Erythroblast (primary cell): ENCODE results near the gene SEPTIN8.
A peak's percentile ranks its signal among the peaks of the same experiment; 100 is the strongest.

ENCODE experiments used
- DNase-seq, 2 experiments: peaks; one replicate each; lab custom pipeline; 2025; lab: John Stamatoyannopoulos, UW
- GATA1 ChIP-seq: IDR thresholded peaks from 2 replicates; pipeline ENCODE4 v1.6.1; 2011; ENCODE audit warnings: low read depth, mild to moderate bottlenecking, control low read depth, low read length, moderate library complexity
- POLR2A ChIP-seq: IDR thresholded peaks from 2 replicates; pipeline ENCODE4 v1.6.1; 2011; ENCODE audit warnings: mild to moderate bottlenecking, low read length

The SEPTIN8 gene, protein sequence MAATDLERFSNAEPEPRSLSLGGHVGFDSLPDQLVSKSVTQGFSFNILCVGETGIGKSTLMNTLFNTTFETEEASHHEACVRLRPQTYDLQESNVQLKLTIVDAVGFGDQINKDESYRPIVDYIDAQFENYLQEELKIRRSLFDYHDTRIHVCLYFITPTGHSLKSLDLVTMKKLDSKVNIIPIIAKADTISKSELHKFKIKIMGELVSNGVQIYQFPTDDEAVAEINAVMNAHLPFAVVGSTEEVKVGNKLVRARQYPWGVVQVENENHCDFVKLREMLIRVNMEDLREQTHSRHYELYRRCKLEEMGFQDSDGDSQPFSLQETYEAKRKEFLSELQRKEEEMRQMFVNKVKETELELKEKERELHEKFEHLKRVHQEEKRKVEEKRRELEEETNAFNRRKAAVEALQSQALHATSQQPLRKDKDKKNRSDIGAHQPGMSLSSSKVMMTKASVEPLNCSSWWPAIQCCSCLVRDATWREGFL

DNA sequence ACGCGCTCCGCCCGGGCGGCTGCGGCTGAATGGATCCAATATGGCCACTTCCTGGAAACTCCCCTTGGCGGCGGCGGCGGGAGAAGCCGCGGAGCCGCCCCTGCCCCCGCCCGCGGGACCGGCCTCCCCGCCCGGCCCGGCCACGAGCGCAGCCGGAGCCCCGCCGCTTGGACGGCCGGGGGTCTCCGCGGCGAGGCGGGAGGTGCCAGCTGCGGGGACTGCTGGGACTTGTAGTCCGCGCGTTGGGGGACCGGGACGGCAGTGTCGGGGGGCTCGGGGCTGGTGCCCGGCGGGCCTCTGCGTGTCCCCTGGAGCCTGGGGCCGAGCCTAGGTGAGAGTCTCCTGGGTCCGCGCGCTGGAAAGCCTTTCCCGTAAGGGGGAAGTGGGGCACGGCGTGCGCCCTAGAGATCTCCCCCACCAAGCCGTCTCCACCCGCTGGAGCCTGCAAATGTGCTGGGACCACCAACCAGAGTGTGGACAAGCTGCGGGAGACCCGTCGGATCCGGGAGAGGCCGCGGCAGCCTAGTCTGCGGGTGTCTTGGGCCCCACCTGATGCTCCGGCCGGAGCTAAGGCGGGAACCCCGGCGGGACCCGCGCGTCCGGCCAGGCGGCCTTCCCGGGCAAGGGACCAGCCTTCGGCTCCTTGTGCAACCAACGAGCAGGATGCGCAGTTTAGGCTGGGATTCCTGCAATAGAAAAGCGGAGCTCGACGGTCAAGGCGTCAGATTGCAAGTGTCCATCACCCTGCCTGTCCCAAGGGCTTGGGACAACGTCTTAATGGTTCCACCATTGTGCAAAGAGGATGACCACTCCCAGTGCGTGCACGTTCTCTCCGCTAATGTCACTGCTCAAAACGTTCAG lies at the start of gene SEPTIN8:
Gene SEPTIN8, minus strand, starts transcription at position 31 of the 861 bp plus-strand sequence. CDS start 102 bp downstream, outside the sequence.
- peak; percentile 67 to 78 for DNase-seq

DNA sequence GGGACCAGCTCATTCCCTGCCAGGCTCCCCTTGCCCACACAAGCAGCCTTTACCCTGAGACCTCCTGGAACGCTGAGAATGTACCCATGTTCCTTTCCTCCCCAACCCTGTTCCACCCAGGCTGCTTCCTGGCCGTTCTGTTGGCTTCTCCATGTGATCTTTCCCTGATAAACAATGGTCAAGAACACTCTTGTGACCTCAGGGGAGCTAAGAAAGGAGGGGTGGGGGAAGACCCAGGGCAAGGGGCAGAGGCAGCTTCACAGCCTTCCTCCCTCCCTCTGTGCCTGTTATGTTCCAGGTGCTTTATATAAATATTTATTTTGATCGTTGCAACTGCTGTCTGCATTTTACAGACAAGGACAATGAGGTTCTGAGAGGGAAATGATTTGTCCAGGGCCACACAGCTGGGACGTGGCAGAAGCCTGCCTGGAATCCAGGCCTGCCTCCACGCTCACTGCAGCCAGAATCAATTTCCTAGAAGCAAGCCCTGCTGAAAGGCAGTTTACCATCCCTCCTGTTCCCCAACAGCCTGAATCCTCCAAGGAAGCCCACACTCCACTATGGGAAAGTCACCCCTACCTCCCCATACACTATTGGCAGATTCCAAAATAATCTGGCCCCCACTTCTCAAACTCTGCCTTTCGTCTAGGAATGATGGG lies 49.5 kb upstream of the SEPTIN8 start:
- TF ChIP-seq GATA1: no peak
- no peak for DNase-seq

More for the DNA sequence above, at the start of gene SEPTIN8:
- no peak for TF ChIP-seq GATA1
- peak; percentile 18 for TF ChIP-seq POLR2A

DNA sequence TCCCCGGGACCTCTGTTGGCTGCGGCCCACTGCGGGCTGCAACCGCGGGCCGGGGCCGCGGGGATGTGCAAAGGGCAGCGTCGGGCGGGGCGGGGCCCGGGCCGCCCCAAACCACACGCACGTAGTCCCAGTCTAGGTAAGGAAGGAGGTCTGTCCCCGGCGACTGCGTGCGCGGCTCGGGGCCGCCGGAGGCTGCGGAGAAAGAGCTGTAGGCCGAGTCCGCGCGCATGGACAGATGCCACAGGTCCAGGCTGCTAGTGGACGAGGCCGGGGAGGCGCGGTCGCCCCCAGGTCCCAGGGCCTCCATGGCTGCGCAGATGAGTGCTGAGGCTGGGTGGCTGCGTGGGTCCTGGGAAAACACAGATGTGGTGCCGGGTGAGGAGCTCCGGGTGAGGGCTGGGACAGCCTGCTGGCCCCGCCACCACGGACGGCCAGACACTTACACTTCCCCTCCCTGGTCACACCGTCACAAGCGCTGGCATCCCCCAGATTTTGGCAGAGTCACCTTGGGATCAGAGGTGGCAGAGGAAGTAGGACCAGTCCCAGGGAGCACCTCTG lies 48.9 kb upstream of the SEPTIN8 start:
- no peak for DNase-seq
- TF ChIP-seq POLR2A (no peak), GATA1 (no peak)

DNA sequence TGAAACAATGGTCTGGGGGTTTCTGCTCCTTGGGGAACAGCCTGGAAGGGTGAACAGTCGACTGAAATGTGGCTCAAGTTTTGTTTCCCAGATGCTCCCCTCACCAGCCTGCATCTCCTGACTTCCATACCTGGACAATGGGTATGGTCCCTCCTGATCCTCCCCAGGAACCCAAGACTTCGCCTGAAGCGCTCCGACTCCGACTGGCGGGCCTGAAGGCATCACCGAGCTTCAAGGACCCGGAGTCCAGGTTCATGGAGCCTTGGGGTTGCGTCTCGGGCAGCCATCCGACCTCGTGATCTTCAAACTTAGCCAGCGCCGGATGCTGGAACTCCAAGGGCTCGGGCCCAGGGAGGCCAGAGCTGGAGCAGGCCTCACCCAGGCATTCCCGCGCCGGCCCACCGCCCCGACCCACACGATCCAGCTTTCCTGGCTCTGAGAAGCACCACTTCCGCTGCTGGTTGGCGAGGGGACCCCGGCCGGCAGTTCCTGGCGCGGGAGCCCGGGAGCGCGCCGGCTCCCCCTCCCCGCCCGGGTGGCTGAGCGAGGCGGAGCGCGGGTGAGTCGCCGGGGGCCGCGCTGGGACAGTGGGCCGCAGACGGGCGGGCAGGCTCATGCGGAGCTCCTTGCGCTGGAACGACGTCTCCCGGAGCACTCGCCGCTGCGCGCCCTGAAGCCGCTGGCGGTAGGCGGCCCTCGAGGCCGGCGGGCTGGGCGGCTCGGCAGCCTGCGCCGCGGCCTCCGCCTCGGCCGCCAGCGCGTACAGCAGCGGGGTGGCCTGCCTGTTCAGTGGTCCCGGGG lies 48.2 kb upstream of the SEPTIN8 start:
- no peak for TF ChIP-seq POLR2A
- TF ChIP-seq GATA1: no peak
- peak; percentile 25 to 35 for DNase-seq

DNA sequence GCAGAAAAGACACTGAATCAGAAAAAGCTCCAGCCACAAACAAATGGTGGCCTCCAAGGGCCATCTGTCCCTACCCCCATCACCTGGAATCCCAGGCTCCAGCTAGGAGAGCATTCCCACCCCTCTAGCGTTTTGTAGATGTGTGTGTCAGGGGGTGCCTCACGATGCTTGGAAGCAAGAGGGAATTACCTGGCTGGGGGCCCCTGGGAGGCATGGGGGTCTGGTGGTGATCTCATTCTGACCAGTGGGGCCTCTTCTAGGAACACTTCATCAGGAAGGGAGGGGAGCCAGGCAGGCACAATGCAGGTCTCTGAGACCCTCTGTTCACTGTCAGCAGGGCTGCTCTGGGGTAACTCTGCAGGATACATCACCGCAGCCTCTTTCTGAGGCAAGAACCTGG lies 47.4 kb upstream of the SEPTIN8 start:
- TF ChIP-seq GATA1 (no peak), POLR2A (no peak)
- no peak for DNase-seq

DNA sequence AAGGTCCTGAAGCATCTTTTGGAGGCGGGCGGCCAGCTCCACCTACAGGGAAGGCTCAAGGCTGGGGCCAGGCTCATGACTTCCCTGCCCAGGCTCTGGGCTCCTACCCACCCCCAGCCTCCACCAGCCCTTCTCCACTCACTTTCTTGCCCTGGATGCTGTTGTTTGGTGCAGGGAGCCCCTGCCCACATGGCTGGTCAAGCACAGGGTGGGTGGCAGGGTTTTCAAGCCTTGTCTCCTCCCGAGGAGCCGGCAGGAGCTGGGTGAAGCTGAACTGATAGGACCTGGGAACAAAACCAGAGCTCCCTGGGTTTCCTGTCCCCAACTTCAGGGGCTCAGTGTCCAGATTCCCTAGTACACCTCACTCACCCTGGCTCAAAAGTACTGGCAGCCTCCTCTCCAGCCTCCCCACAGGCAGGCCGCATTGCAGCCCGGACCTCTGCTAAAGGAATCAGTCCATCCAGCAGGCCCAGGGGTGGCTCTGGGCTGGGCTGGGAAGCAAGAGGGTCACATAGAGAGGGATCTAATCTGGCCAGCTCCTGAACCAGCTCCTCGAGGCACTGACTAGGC lies 46.5 kb upstream of the SEPTIN8 start:
- DNase-seq: no peak
- no peak for TF ChIP-seq POLR2A
- TF ChIP-seq GATA1: no peak

DNA sequence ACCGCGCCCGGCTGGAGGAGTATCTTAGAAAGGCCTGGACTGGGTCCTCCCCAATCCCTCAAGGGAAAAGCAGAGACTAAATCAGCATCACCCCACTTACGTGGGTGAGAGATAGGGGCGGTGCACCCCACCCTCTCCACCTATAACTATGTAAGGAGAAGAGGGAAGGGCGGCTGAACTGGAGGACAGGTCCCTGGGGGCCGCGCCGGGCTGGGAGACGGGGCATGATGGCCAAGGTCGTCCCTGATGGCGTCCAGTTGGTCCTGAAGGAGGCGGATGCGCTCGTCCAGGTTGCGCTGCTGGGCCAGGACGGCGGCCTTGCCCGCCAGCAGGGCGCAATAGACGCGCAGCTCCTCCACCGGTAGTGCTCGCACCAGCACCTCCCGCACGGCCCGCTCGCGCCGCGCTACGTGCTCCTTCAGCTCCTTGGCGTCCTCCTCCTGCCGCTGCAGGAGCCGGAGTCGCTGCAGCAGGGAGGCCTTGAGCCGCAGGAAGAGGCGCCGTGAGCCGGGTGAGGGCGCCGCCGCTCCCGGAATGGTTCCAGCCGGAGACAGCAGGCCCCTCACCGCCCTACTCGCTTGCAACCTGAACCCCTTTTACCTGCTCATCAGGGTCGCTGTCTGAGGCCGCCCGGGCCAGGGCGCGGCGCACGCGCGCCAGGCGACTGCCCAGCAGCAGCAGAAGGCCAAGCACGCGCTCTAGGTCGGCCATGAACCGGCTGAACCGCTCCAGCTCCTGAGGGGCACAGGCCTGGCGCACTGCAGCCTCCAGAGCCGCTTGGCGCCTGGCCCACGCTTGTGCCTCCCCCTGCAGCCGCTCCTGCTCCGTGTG lies 45.8 kb upstream of the SEPTIN8 start:
- DNase-seq: peak; percentile 41 to 55
- TF ChIP-seq POLR2A (no peak), GATA1 (no peak)

DNA sequence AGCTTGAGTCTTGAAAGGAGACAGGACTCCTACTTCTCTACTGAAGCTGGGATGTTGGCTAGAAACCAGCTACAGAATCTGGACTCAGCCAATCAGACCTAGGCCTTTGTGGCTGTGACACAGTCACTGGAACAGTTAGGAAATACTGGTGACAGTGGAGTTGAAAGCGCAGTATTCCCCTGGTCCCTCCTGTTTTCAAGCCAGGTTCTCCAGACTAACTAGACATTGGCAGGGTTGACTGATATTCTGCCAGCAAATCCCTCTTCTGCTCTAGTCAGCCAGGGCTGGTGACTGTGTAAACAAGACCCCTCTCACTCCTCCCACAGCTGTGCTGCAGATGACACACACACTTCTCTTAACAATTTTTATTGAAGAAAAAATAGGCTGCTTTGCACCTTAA lies 44.8 kb upstream of the SEPTIN8 start:
- TF ChIP-seq POLR2A (no peak), GATA1 (no peak)
- no peak for DNase-seq

DNA sequence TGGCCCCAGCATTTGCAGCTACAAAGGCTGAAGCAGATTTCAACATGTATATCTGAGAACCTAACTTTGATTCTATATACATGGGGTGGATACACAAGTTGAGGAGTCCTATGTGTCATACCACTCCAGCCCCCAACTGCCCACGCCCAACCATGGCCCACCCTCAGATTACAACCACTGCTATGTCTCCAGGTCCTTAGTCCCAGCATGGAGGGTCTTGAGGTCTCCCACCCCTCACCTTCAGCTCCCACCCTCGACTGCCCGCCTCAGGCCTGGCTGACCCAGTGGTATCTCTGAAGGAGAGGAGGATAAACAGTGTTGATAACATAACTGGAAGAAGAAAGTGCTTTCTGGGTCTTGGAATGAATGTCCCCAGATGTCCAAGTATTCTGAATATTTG lies 44.3 kb upstream of the SEPTIN8 start:
- TF ChIP-seq POLR2A (no peak), GATA1 (no peak)

DNA sequence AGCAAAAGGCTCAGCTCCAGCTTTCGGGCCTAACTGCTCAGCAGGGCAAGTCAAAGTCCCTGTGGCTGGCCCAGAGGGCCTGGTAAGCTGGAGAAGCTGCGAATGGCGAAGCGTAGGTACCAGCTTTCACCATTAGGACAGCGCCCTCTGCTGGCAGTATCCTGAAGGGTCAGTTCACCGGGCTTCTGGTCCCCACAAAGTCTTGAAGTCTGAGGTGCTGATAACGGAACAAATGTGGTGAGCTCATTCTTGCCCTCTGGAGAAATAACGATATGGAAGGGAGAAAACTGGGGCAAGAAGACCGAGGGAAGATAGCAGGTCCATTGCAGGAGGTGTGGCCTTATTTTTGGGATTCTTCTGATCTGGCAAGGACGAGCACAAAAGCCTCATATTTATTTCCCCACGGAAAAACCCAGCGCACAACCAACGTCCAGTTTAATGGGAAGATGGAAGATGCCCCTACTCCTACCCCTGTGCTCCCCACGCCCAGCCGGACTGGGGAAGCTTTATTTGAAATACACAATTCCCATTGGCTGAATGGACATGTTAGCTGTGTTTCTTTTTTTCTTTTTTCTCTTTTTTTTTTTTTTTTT lies 43.2 kb upstream of the SEPTIN8 start:
- DNase-seq: peak; percentile 93 to 95
- TF ChIP-seq GATA1 (no peak), POLR2A (no peak)

More for the DNA sequence above, 44.3 kb upstream of the SEPTIN8 start:
- DNase-seq: no peak

DNA sequence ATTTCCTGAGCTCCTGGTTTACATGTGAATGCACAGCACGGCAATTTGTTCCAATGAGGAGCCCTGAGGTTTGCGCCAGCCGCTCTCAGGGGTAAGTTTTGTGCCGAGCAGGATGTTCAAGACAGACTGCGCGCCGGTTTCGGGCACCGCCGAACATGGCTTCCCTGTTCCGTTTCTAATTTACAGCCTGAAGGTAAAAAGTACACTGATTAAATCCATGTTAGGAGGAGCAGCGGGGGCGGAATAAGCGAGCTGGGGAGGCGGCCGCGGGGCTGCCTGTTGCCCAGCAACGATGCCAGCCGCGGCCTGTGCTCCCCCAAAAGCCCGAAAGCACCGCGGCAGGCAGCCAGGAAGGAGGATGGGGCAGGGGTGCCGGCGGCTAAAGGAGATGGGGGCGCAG lies 42.4 kb upstream of the SEPTIN8 start:
- no peak for DNase-seq
- TF ChIP-seq GATA1: no peak
- no peak for TF ChIP-seq POLR2A

DNA sequence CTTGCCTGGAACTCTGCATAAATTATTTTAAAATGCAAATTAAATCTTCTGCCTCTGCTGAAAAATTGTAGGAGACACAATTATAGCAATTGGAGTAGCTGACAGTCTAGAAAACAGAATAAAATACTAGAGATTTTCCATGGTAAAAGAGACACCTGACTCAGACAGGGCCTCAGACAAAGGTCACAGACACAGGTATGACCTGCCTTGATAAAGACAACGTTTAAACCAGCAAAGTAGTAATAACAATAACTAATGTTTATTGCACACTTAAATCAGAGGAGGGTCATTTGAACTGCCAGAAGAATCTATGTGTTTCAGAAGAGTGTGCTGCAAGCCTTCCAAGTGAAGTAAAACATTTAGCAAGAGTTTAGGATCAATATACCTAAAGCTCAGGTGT lies 40.0 kb upstream of the SEPTIN8 start:
- no peak for TF ChIP-seq POLR2A
- DNase-seq: no peak

DNA sequence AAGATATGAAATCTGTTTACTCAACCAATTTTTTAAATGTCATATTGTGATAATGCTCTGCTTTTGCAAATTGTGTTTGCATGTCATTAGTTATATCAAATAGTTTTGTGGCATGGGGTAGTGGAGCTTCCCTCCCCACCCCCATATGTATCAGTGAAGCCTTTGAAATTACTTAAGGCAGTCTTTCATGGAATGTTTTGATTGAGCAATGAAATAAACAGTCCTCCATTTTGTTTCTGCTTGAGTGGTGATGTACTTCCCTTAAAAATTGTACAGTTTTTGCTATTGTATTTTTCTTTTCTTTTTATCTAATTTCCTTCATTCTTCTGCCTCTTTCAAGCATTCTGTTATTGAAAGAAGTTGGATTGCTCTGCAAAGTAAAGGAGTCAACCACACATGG lies 39.5 kb upstream of the SEPTIN8 start:
- no peak for DNase-seq
- TF ChIP-seq GATA1: no peak
- TF ChIP-seq POLR2A: no peak
